Stimulated activated naive CD8-positive, alpha-beta T cell treated with anti-CD3 and anti-CD28 coated beads, Interleukin-15, amount 100 ng/mL, for 72 hours (primary cell): ENCODE results near the gene EEFSEC.

Source experiments
- ATAC-seq: fragments of 150-1000 bp; cut with Tn5 transposase; 2 replicates; pipeline ENCODE4 v1.10.0; 2021; ENCODE audit warnings: mild to moderate bottlenecking, moderate library complexity
- DNase-seq, 2 donors: peaks; one replicate each; pipeline ENCODE4 v3.0.0; 2021 to 2022
- H3K27ac Mint-ChIP-seq, 2 donors: one replicate each; pipeline ENCODE4 v1.8.0; 2022; ENCODE audit warnings: mild to moderate bottlenecking in 2 of 2, mixed read lengths in 2 of 2, moderate library complexity in 2 of 2
- H3K27me3 Mint-ChIP-seq: one replicate; pipeline ENCODE4 v1.8.0; 2022; ENCODE audit warnings: mixed read lengths
- H3K4me1 Mint-ChIP-seq: one replicate; pipeline ENCODE4 v1.8.0; 2022; ENCODE audit warnings: mild to moderate bottlenecking, mixed read lengths
- H3K4me3 Mint-ChIP-seq, 2 donors: one replicate each; pipeline ENCODE4 v1.8.0; 2022; ENCODE audit warnings: mild to moderate bottlenecking in 2 of 2, mixed read lengths in 2 of 2, moderate library complexity in 1 of 2
- H3K9me3 Mint-ChIP-seq, 2 donors: one replicate each; pipeline ENCODE4 v1.8.0; 2022; ENCODE audit warnings: mixed read lengths in 2 of 2

Gene EEFSEC

GRCh38 chr3:128420289-128420688 lies 267.0 kb downstream of the EEFSEC start:
- Mint-ChIP-seq H3K9me3 (no peaks in the 10 kb centered on the region), H3K4me1 (no peaks in the 10 kb centered on the region), H3K27me3 (no peaks in the 10 kb centered on the region), H3K4me3 (no peak overlapping the region), H3K27ac (no peak overlapping the region)
- DNase-seq (no peak), ATAC-seq (no peak)

- no peak for ATAC-seq
- Mint-ChIP-seq H3K9me3 (no peaks in the 10 kb centered on the region), H3K4me1 (no peaks in the 10 kb centered on the region), H3K4me3 (no peak overlapping the region), H3K27ac (no peak overlapping the region), H3K27me3 (no peaks in the 10 kb centered on the region)
- no peak for DNase-seq
Measured at GRCh38 chr3:128420720-128421438, 267.6 kb downstream of the EEFSEC start.

GRCh38 chr3:128421439-128421836 lies 268.2 kb downstream of the EEFSEC start:
- DNase-seq, result no peak
- Mint-ChIP-seq H3K27ac (no peak overlapping the region), H3K4me1 (no peaks in the 10 kb centered on the region), H3K4me3 (no peak overlapping the region), H3K9me3 (no peaks in the 10 kb centered on the region), H3K27me3 (no peaks in the 10 kb centered on the region)
- ATAC-seq, result no peak

- no peak overlapping the region for H3K4me3 Mint-ChIP-seq
- H3K27ac Mint-ChIP-seq, result no peak overlapping the region
- peaks cover 2% of the 10 kb centered on the region for H3K27me3 Mint-ChIP-seq
- ATAC-seq (no peak), DNase-seq (no peak)
- no peaks in the 10 kb centered on the region for H3K9me3 Mint-ChIP-seq
- H3K4me1 Mint-ChIP-seq, result no peaks in the 10 kb centered on the region
Measured at GRCh38 chr3:128421966-128422365, 268.7 kb downstream of the EEFSEC start.

DNA sequence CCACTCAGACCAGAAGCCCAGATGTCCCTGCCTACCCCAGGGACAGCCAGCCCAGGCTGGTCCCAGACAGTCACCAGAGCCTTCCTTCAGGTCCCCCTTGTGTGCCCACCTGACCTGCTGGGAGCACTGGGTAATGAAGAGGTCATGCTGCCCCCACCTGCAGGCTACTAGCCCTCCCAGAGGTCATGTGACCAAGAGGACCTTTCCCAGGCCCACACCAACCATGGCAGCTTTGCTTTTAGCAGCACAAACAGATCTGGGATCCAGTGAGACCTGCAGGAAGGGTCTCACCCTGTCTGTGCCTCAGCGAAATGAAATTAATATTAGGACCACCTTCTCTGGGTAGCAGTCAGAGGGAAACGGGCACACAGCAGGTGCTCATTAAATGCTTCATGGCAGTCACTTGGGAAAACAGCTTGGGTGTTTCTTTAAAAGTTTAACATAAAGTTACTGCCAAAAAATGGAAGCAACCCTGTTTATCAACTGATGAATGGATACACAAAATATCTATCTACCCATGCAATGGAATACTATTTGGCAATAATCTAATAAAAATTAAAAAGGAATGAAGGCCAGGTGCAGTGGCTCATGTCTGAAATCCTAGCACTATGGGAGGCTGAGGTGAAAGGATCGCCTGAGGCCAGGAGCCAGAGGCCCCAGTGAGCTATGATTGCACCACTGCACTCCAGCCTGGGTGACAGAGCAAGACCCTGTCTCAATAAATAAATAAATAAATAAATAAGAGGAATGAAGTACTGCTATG lies 269.7 kb downstream of the EEFSEC start:
- ATAC-seq (no peak), DNase-seq (no peak)
- Mint-ChIP-seq H3K27ac (no peak overlapping the region), H3K4me3 (no peak overlapping the region), H3K4me1 (no peaks in the 10 kb centered on the region), H3K27me3 (peaks cover 11% of the 10 kb centered on the region), H3K9me3 (no peaks in the 10 kb centered on the region)

GRCh38 chr3:128423525-128424147 lies 270.4 kb downstream of the EEFSEC start:
- ATAC-seq (no peak), DNase-seq (no peak)
- no peaks in the 10 kb centered on the region for H3K4me1 Mint-ChIP-seq
- peak overlapping the region in 1 of 2 donors; percentile 59 for H3K27ac Mint-ChIP-seq
- no peaks in the 10 kb centered on the region for H3K9me3 Mint-ChIP-seq
- peaks cover 18% of the 10 kb centered on the region for H3K27me3 Mint-ChIP-seq
- H3K4me3 Mint-ChIP-seq, result no peak overlapping the region

- no peak for DNase-seq
- ATAC-seq, result no peak
- Mint-ChIP-seq H3K9me3 (no peaks in the 10 kb centered on the region), H3K4me1 (no peaks in the 10 kb centered on the region), H3K27ac (no peak overlapping the region), H3K4me3 (no peak overlapping the region), H3K27me3 (peaks cover 26% of the 10 kb centered on the region)
Measured at GRCh38 chr3:128424508-128425069, 271.3 kb downstream of the EEFSEC start.

GRCh38 chr3:128425142-128425845 lies 272.0 kb downstream of the EEFSEC start:
- ATAC-seq (no peak), DNase-seq (no peak)
- Mint-ChIP-seq H3K4me1 (no peaks in the 10 kb centered on the region), H3K27me3 (peaks cover 33% of the 10 kb centered on the region), H3K4me3 (no peak overlapping the region), H3K9me3 (no peaks in the 10 kb centered on the region), H3K27ac (peak overlapping the region in 1 of 2 donors; percentile 54)

- peak overlapping the region in 1 of 2 donors; percentile 54 for H3K27ac Mint-ChIP-seq
- H3K4me3 Mint-ChIP-seq, result no peak overlapping the region
Measured at GRCh38 chr3:128425846-128426127, 272.5 kb downstream of the EEFSEC start.

GRCh38 chr3:128426128-128426921 lies 273.0 kb downstream of the EEFSEC start:
- peaks cover 43% of the 10 kb centered on the region for H3K27me3 Mint-ChIP-seq
- DNase-seq (peak; percentile 62 to 71), ATAC-seq (peak; percentile 87)
- H3K9me3 Mint-ChIP-seq, result no peaks in the 10 kb centered on the region
- no peak overlapping the region for H3K27ac Mint-ChIP-seq
- H3K4me3 Mint-ChIP-seq, result no peak overlapping the region
- no peaks in the 10 kb centered on the region for H3K4me1 Mint-ChIP-seq

More at GRCh38 chr3:128425846-128426127, 272.5 kb downstream of the EEFSEC start:
- Mint-ChIP-seq H3K9me3 (no peaks in the 10 kb centered on the region), H3K4me1 (no peaks in the 10 kb centered on the region), H3K27me3 (peaks cover 38% of the 10 kb centered on the region)
- no peak for DNase-seq
- no peak for ATAC-seq

- Mint-ChIP-seq H3K27me3 (peaks cover 53% of the 10 kb centered on the region), H3K9me3 (no peaks in the 10 kb centered on the region), H3K4me1 (peaks cover 9% of the 10 kb centered on the region), H3K4me3 (peak overlapping the region in 1 of 2 donors; percentile 53), H3K27ac (no peak overlapping the region)
- ATAC-seq (no peak), DNase-seq (no peak)
Measured at GRCh38 chr3:128427175-128427857, 274.0 kb downstream of the EEFSEC start.

DNA sequence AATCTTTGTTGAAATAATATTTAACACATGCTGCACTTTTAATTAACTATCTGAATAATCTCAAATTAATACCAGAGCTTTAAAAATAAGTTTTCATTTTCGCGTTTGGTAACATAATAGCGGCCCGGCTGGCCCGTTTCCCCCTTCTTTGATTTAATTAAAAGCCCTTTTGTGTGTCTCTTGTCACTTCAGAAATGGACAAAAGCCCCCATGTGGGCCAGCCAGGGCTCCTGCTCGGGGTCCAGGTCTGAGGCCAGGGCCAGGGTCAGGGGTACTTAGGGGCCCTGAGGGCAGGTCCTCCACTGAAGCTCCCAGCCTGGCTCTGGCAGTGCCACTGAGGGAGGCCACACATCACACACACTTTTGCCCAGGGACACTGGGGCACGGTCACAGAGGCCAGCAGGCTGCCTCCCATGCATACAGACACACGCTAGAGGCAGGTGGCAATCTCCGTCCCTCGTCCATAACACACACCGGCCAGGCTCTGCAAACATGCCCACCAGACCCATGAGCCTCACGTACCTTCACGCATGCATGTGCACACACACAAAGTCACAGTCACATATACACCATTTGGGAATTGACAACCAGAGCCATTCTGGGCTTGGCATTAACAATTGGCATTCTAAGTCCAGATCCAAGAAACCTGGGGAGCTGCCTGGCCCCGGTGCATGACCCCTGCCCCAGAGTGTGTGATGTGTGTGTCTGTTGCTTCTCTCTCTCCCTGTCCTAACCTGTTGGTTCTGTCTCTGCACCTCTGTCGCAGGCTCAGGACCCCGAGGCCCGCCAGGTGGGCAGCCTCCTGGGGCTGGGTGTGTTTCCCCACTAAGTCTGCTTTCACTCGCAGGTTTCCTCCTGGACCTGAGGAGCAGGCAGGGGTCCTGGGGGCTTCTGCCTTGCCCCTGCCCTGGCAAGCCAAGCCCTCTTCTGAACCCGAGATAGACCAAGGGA lies 274.9 kb downstream of the EEFSEC start:
- Mint-ChIP-seq H3K4me3 (no peak overlapping the region), H3K9me3 (no peaks in the 10 kb centered on the region), H3K27ac (peak overlapping the region in 1 of 2 donors; percentile 6), H3K4me1 (peaks cover 12% of the 10 kb centered on the region), H3K27me3 (peaks cover 58% of the 10 kb centered on the region)
- ATAC-seq (no peak), DNase-seq (no peak)

- H3K9me3 Mint-ChIP-seq, result no peaks in the 10 kb centered on the region
- ATAC-seq (no peak), DNase-seq (no peak)
- H3K4me3 Mint-ChIP-seq, result no peak overlapping the region
- H3K4me1 Mint-ChIP-seq, result peaks cover 12% of the 10 kb centered on the region
- H3K27ac Mint-ChIP-seq, result no peak overlapping the region
- peaks cover 68% of the 10 kb centered on the region for H3K27me3 Mint-ChIP-seq
Measured at GRCh38 chr3:128429275-128429674, 276.0 kb downstream of the EEFSEC start.
